ENCODE results near the gene PXYLP1.

PXYLP1 gene

DNA sequence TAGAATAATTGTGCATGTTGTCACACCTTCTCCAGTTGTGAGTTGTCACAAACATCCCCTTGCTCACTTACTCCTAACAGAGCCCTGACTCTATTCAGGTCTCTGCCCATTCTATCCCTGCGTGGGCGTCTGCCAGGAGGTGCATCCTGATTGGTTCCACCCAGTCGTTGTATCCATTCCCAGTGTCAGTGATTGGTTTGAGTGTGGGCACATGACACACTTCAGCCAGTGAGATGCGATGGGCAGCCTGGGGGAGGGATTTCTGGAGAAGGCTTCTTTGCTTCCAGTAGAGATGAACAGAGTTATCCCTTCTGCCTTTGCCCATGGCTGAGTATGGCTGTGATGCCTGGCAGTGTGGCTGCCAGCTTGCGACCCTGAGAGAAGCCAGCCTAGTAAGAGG, 18.7 kb downstream of the PXYLP1 start:
- no peak for DNase-seq (ENCODE audit: low read depth)

DNA sequence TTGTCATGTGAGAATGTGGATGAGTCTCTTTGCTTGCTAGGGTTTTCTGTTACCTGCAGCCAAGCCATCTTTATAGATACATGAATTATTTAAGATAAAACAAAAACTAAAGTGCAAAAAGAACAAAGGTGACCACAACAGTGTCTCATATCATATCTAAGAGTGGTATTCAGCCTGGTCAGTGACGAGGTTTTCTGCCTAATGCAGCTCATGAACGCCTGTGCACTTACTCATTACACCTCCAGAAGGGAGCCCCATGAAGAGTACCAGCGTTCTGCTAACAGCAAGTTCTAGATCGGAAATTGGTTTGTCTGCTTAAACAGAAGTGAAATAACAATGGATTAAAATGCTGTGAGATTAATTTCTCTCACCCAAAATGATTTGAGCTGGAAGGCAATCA, 19.2 kb downstream of the PXYLP1 start:
- DNase-seq (ENCODE audit: low read depth) = peak; percentile 21

DNA sequence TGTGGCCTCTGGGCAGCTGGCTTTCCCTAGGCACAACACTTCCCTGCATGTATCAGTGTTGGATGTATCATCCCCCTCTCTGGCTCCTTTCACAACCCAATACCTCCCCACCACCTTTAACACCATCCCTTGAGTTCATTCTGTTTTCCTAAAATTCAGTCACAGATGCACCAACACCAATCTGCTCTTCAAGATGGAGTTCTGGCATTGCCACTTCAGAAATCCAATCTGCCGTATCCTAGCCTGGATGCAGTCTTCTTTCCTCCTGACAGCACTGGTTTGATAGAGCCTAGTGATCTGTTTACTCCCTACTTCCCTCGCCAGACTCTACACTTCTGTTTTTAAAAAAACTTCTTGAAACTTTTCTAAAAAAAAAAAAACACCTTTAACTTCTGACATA, 21.7 kb downstream of the PXYLP1 start:
- DNase-seq (ENCODE audit: low read depth) = no peak

GRCh38 chr3:141253811-141254210, 22.2 kb downstream of the PXYLP1 start:
- no peak for DNase-seq (ENCODE audit: low read depth)

GRCh38 chr3:141255137-141255845, 23.7 kb downstream of the PXYLP1 start:
- DNase-seq (ENCODE audit: low read depth) = no peak

DNA sequence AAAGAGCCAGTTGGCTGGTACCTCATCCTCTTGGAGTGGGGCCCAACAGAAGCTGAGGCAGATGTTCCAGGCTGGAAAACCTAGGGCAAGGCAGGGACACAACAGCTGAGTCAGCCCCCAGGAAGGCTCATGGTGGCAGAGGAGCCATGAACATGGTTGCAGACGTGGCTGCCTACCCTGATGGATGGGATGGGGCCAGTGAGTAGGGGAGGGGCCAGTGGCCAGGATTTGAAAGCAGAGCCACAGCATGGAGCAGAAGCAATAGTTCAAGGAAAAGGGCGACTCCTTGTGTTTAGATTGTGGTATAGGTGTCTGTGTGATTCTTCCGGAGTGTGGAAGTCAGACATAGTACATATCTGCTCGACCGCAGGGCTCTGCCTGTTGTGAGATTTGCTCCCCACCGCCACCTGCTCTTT, 24.2 kb downstream of the PXYLP1 start:
- no peak for DNase-seq (ENCODE audit: low read depth)

DNA sequence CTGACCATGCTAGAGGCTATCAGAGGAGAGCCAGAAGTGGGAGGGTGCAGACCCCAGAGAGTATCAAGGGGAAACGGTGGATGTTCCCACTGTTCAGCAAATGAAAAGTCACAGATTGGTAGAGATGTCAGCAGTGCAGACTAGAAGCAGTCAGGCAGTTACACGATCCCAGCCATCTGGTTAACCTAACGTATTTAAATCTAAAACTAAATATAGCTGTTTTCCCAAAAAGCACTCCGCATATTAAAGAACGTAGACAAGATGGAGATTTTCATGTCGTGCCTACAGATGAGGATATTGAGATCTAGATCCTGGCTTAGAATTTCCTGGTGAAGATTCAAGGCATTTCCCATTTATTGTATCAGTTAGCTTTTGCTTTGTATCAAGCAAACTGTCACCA, 25.2 kb downstream of the PXYLP1 start:
- no peak for DNase-seq (ENCODE audit: low read depth)

DNA sequence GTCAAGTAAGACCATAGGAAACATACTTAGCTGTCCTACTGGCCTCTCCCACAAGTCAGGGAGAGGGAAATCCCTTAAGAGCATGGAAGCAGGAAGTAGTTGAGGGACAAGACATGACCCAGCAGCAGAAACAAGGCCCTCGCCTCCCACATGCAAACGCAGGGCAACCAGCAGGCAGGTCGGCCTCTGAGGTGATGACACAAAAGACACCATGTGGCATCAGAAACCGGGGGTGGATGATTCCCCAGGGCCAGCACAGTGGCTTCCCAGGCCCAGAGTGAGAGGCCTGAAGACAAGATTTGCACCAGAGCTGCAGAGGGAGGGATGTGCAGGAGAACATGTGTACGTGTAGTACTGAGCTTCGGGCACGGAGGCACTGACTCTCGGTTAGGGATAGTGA, 26.3 kb downstream of the PXYLP1 start:
- DNase-seq (ENCODE audit: low read depth) = no peak

- DNase-seq (ENCODE audit: low read depth) = no peak
These were observed 27.3 kb downstream of the PXYLP1 start for GRCh38 chr3:141258973-141259372.

- no peak for DNase-seq (ENCODE audit: low read depth)
These were observed 28.4 kb downstream of the PXYLP1 start for GRCh38 chr3:141259821-141260629.

GRCh38 chr3:141260630-141260927, 29.0 kb downstream of the PXYLP1 start:
- DNase-seq (ENCODE audit: low read depth) = no peak

GRCh38 chr3:141261472-141262307, 30.1 kb downstream of the PXYLP1 start:
- no peak for DNase-seq (ENCODE audit: low read depth)

DNA sequence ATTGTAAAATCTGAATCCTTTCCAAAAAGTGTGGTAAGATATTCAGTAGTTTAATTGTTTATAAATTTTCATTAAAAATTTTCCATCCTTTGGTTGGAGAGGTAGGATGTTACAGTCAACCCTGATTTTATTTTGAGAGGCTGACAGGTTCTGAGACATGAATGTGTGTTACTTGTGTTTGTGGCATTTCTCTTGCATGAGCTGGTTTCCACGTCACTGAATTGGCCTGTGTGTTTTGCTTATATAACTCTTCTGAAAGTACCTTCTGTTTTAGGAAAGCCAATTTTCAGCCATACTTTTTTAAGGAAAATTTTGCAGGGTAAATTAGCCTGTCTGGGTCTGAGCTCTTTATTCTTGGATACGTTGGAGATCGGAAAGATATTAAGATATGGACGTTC, 30.7 kb downstream of the PXYLP1 start:
- DNase-seq (ENCODE audit: low read depth) = peak; percentile 80

- no peak for DNase-seq (ENCODE audit: low read depth)
These were observed 34.6 kb downstream of the PXYLP1 start for GRCh38 chr3:141266186-141266585.

GRCh38 chr3:141266797-141267555, 35.4 kb downstream of the PXYLP1 start:
- no peak for DNase-seq (ENCODE audit: low read depth)

- DNase-seq (ENCODE audit: low read depth) = no peak
These were observed 36.0 kb downstream of the PXYLP1 start for GRCh38 chr3:141267629-141268028.

GRCh38 chr3:141268306-141268705, 36.7 kb downstream of the PXYLP1 start:
- peak; percentile 26 for DNase-seq (ENCODE audit: low read depth)

GRCh38 chr3:141268791-141269190, 37.2 kb downstream of the PXYLP1 start:
- DNase-seq (ENCODE audit: low read depth) = no peak

DNA sequence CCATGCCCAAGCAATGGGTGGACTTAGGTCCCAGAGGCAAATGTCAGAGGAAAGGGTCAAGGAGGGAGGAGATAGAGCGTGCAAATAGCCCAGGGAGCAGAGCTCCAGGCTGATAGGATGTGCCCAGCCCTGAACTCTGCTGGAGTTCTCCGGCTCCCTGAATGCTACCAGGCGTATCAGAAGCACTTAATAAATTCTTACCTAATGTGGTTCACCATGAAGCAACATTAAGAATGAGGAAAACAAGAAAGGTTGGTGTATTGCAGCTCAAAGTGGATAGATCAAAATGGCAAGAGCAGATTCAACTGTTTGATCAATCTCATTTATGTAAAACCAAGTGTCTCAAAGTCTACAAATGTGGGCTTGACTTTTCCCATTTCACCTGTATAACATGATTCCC, 38.3 kb downstream of the PXYLP1 start:
- DNase-seq (ENCODE audit: low read depth) = no peak

DNA sequence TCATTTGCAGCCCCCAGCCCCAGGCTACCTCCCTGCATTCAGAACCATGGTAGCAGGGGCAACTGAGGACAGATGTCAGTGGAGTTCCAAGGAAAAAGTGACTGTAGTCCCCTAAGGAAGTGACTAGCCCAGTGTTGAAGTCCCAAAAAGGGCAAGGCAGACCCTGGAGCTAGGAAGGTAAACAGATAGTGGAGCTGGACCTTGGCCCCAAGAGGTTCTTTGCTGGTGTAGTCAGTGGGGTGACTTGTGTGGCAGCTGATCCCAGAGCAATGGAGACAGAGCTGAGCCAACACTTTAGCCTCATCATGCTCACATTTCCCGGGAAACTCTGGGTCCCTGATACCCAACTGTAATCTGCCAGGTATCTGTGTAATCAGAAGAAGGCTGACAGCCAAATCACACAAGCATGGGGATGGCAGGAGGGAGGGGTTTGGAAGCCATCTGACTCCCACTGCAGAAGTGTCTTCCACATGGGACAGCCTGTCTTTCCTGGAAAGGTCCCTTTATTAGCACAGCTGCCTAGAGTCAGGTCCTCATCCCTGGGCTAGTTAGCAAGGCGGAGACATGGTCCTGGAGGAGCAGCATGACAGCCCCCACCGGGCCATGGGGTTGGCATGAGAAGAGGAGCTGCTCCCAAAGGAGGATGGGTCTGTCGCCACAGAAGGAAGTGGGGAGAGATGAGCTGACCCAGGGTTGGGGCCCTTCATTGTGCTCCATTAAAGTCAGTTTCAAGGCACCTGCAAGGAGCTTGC, 39.8 kb downstream of the PXYLP1 start:
- DNase-seq (ENCODE audit: low read depth) = no peak

GRCh38 chr3:141272906-141273662, 41.5 kb downstream of the PXYLP1 start:
- no peak for DNase-seq (ENCODE audit: low read depth)
